MM.1S (cell line): ENCODE measurements around the gene ARAP2.

Source experiments
- DNase-seq: peaks from one replicate; pipeline ENCODE4 v3.0.0-alpha.2; 2015
- H2AFZ ChIP-seq: fragments of 300-600 bp; sonication (generic); 2 replicates; pipeline ENCODE4 v1.6.0; 2016; ENCODE audit warnings: antibody characterized with exemption, low read length
- H3F3A ChIP-seq: fragments of 300-600 bp; sonication (generic); 2 replicates; pipeline ENCODE4 v1.6.1; 2016; ENCODE audit warnings: mild to moderate bottlenecking, antibody characterized with exemption, low read length, moderate library complexity, mixed read lengths; ENCODE audit not compliant: insufficient read depth
- H3K27ac ChIP-seq: fragments of 300-600 bp; sonication (generic); 2 replicates; pipeline ENCODE4 v1.5.1; 2016; ENCODE audit warnings: mild to moderate bottlenecking, low read length
- H3K27me3 ChIP-seq: fragments of 300-600 bp; sonication (generic); replicated peaks from 2 replicates; pipeline ENCODE4 v1.6.0; 2016; ENCODE audit warnings: low read length; ENCODE audit not compliant: insufficient read depth
- H3K36me3 ChIP-seq: fragments of 300-600 bp; sonication (generic); replicated peaks from 2 replicates; pipeline ENCODE4 v1.6.1; 2016; ENCODE audit warnings: mild to moderate bottlenecking, low read length, mixed read lengths; ENCODE audit not compliant: insufficient read depth
- H3K4me1 ChIP-seq: fragments of 300-600 bp; sonication (generic); 2 replicates; pipeline ENCODE4 v1.6.1; 2016; ENCODE audit warnings: low read length, mixed read lengths
- H3K4me2 ChIP-seq: fragments of 300-600 bp; sonication (generic); 2 replicates; pipeline ENCODE4 v1.6.0; 2016; ENCODE audit warnings: low read depth, low read length
- H3K4me3 ChIP-seq: fragments of 300-600 bp; sonication (generic); 2 replicates; pipeline ENCODE4 v1.5.1; 2016; ENCODE audit warnings: low read length, mixed read lengths
- H3K79me2 ChIP-seq: fragments of 300-600 bp; sonication (generic); 2 replicates; pipeline ENCODE4 v1.6.1; 2016; ENCODE audit warnings: mixed run types, low read length, mixed read lengths
- H3K9ac ChIP-seq: fragments of 300-600 bp; sonication (generic); 2 replicates; pipeline ENCODE4 v1.6.1; 2016; ENCODE audit warnings: low read length, mixed read lengths
- H3K9me2 ChIP-seq: fragments of 300-600 bp; sonication (generic); replicated peaks from 2 replicates; pipeline ENCODE4 v1.6.1; 2016; ENCODE audit warnings: mild to moderate bottlenecking, low read length, mixed read lengths; ENCODE audit not compliant: insufficient read depth
- H3K9me3 ChIP-seq: fragments of 300-600 bp; sonication (generic); replicated peaks from 2 replicates; pipeline ENCODE4 v1.6.1; 2016; ENCODE audit warnings: mild to moderate bottlenecking, low read length, mixed read lengths; ENCODE audit not compliant: insufficient read depth
- H4K20me1 ChIP-seq: fragments of 300-600 bp; sonication (generic); 2 replicates; pipeline ENCODE4 v1.6.1; 2016; ENCODE audit warnings: mild to moderate bottlenecking, low read length, moderate library complexity, mixed read lengths; ENCODE audit not compliant: insufficient read depth
- CTCF ChIP-seq: fragments of 300-600 bp; sonication (generic); IDR thresholded peaks from 2 replicates; pipeline ENCODE4 v1.5.1; 2016; ENCODE audit warnings: antibody characterized with exemption, low read length, mixed read lengths
- EZH2 ChIP-seq: fragments of 300-600 bp; sonication (generic); optimal IDR thresholded peaks from 2 replicates; pipeline ENCODE3; 2017; ENCODE audit warnings: low read depth, mild to moderate bottlenecking, antibody characterized with exemption, low read length, mixed read lengths
- EZH2phosphoT487 ChIP-seq: fragments of 300-600 bp; sonication (generic); IDR thresholded peaks from 2 replicates; pipeline ENCODE4 v1.6.1; 2018; ENCODE audit warnings: antibody characterized with exemption, low read length

ARAP2 gene

GRCh38 chr4:36230534-36230933 lies 13.8 kb downstream of the ARAP2 start:
- Histone ChIP-seq H3K79me2 (peaks cover 24% of the 10 kb centered on the region), H3K4me1 (no peaks in the 10 kb centered on the region), H3K9me3 (no peaks in the 10 kb centered on the region), H3K9ac (no peak overlapping the region), H3K27ac (no peak overlapping the region), H3K9me2 (no peaks in the 10 kb centered on the region), H4K20me1 (no peaks in the 10 kb centered on the region), H3K4me3 (no peak overlapping the region), H3K36me3 (no peaks in the 10 kb centered on the region), H2AFZ (no peak overlapping the region), H3K4me2 (no peak overlapping the region), H3F3A (no peaks in the 10 kb centered on the region), H3K27me3 (no peaks in the 10 kb centered on the region)
- DNase-seq: no peak
- TF ChIP-seq CTCF (no peak), EZH2phosphoT487 (no peak), EZH2 (no peak)

GRCh38 chr4:36227913-36228312 lies 16.4 kb downstream of the ARAP2 start:
- DNase-seq: no peak
- Histone ChIP-seq H3K9me2 (no peaks in the 10 kb centered on the region), H3K4me2 (no peak overlapping the region), H3K36me3 (no peaks in the 10 kb centered on the region), H3K4me1 (no peaks in the 10 kb centered on the region), H3K4me3 (no peak overlapping the region), H2AFZ (no peak overlapping the region), H3K9ac (no peak overlapping the region), H3K27me3 (no peaks in the 10 kb centered on the region), H4K20me1 (no peaks in the 10 kb centered on the region), H3K27ac (no peak overlapping the region), H3K79me2 (0 out of 2 replicates have a peak, but pooled peaks cover 7% of the 10 kb centered on the region), H3K9me3 (no peaks in the 10 kb centered on the region), H3F3A (no peaks in the 10 kb centered on the region)
- TF ChIP-seq EZH2phosphoT487 (no peak), EZH2 (no peak), CTCF (no peak)

GRCh38 chr4:36226430-36227227 lies 17.7 kb downstream of the ARAP2 start:
- no peaks in the 10 kb centered on the region for H3K9me2 ChIP-seq
- no peaks in the 10 kb centered on the region for H3K27me3 ChIP-seq
- no peak overlapping the region for H3K4me3 ChIP-seq
- no peak overlapping the region for H3K27ac ChIP-seq
- H3K79me2 ChIP-seq: peaks cover 12% of the 10 kb centered on the region; the same call in 1 of the 2 replicates
- H3K9ac ChIP-seq: no peak overlapping the region
- H3F3A ChIP-seq: no peaks in the 10 kb centered on the region
- H3K9me3 ChIP-seq: no peaks in the 10 kb centered on the region
- H3K4me2 ChIP-seq: no peak overlapping the region
- H3K36me3 ChIP-seq: no peaks in the 10 kb centered on the region
- no peak overlapping the region for H2AFZ ChIP-seq
- H3K4me1 ChIP-seq: no peaks in the 10 kb centered on the region
- DNase-seq: no peak
- TF ChIP-seq CTCF (no peak), EZH2 (no peak), EZH2phosphoT487 (no peak)
- H4K20me1 ChIP-seq: no peaks in the 10 kb centered on the region
